ENCODE results near the gene RFX3. TPM values are rescaled to one million over a fixed set of nuclear protein-coding genes. Genes with fewer than 3 reads are reported as not detected.

Gene RFX3
- total RNA-seq, 1 experiment from 2014 or later: 9.9 TPM

DNA sequence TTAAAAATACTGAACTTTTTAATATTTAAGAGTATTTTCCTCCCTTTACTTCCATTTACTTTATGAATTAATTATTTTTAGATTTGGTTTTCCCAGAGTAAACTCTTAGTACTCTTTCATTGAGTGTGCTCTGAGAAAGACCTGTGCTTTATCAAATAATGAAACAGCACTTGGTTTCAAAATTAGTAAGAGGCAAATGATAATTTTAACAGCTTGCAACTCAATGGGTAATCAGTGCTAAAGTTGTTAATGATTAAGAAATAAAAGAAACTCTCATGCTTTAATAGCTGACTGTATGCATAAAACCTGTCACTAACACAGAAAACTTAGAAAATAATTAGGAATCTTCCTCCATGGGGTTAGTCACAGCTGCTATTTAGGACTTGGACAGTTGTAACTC is 244.4 kb downstream of the RFX3 start:
- no peak overlapping the region for H3K4me2 ChIP-seq (ENCODE audit: insufficient read depth, insufficient read length, low read length)
- H3K9me3 Mint-ChIP-seq: no peaks in the 10 kb centered on the region
- H3K14ac ChIP-seq (ENCODE audit: insufficient read depth, low read length): no peak overlapping the region
- no peak overlapping the region for H3K9ac ChIP-seq (ENCODE audit: extremely low read depth, insufficient read length, low read length)
- no peak overlapping the region for H2AFZ ChIP-seq (ENCODE audit: low read length)
- H3K27me3 ChIP-seq (ENCODE audit: insufficient read depth, low read length): no peaks in the 10 kb centered on the region
- TF ChIP-seq, protein P1, sequence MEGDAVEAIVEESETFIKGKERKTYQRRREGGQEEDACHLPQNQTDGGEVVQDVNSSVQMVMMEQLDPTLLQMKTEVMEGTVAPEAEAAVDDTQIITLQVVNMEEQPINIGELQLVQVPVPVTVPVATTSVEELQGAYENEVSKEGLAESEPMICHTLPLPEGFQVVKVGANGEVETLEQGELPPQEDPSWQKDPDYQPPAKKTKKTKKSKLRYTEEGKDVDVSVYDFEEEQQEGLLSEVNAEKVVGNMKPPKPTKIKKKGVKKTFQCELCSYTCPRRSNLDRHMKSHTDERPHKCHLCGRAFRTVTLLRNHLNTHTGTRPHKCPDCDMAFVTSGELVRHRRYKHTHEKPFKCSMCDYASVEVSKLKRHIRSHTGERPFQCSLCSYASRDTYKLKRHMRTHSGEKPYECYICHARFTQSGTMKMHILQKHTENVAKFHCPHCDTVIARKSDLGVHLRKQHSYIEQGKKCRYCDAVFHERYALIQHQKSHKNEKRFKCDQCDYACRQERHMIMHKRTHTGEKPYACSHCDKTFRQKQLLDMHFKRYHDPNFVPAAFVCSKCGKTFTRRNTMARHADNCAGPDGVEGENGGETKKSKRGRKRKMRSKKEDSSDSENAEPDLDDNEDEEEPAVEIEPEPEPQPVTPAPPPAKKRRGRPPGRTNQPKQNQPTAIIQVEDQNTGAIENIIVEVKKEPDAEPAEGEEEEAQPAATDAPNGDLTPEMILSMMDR (conservative IDR thresholded peaks at IDR 0.05): no peak
- no peak overlapping the region for H3K4ac ChIP-seq (ENCODE audit: low read depth, low read length)
- H3K23me2 ChIP-seq (ENCODE audit: insufficient read length, low read depth, low read length, poor library complexity, severe bottlenecking): no peaks in the 10 kb centered on the region
- no peak for DNase-seq
- H2BK120ac ChIP-seq (ENCODE audit: low read depth, low read length, poor library complexity, severe bottlenecking): no peak overlapping the region
- H2BK12ac ChIP-seq (ENCODE audit: insufficient read length, low read depth, low read length): no peak overlapping the region
- H3K27ac Mint-ChIP-seq: no peak overlapping the region
- no peaks in the 10 kb centered on the region for H3K4me1 ChIP-seq (ENCODE audit: insufficient read depth, low read length)
- H3K56ac ChIP-seq (ENCODE audit: insufficient read length, low read depth, low read length): no peak overlapping the region
- H2BK5ac ChIP-seq (ENCODE audit: insufficient read length, low read length): no peak overlapping the region
- H3K79me1 ChIP-seq (ENCODE audit: insufficient read depth, low read depth, low read length, poor library complexity, severe bottlenecking): no peaks in the 10 kb centered on the region
- no peak overlapping the region for H3T11ph ChIP-seq (ENCODE audit: low read length)
- no peaks in the 10 kb centered on the region for H4K20me1 ChIP-seq (ENCODE audit: control insufficient read depth, insufficient read depth, insufficient read length)
- no peak overlapping the region for H4K91ac ChIP-seq (ENCODE audit: insufficient read length, low read depth, low read length)
- H3K23ac ChIP-seq (ENCODE audit: insufficient read length, low read depth, low read length): no peak overlapping the region
- no peak overlapping the region for H3K4me3 Mint-ChIP-seq
- no peaks in the 10 kb centered on the region for H3K79me2 ChIP-seq (ENCODE audit: insufficient read depth, low read length)
- H3K27ac ChIP-seq (ENCODE audit: insufficient read length, low read depth, low read length): no peak overlapping the region
- no peak overlapping the region for H3K18ac ChIP-seq (ENCODE audit: insufficient read length, low read depth, low read length)
- no peaks in the 10 kb centered on the region for H3K27me3 Mint-ChIP-seq (ENCODE audit: low read depth)
- no peak overlapping the region for H4K5ac ChIP-seq (ENCODE audit: insufficient read length, low read depth, low read length)
- no peaks in the 10 kb centered on the region for H3K36me3 Mint-ChIP-seq (ENCODE audit: insufficient read depth in 1 of 3, low read depth in 3 of 3)
- H2AK5ac ChIP-seq (ENCODE audit: insufficient read length, low read length): no peak overlapping the region
- no peak overlapping the region for H2BK15ac ChIP-seq (ENCODE audit: low read depth, low read length)
- no peaks in the 10 kb centered on the region for H3K9me3 ChIP-seq (ENCODE audit: control insufficient read depth, low read depth, low read length)
- H2BK20ac ChIP-seq (ENCODE audit: low read depth, low read length, poor library complexity, severe bottlenecking): no peak overlapping the region
- no peak overlapping the region for H4K8ac ChIP-seq (replicated peaks; ENCODE audit: insufficient read length, low read depth, low read length)
- H3K4me1 Mint-ChIP-seq: peaks cover 0 to 5% of the 10 kb centered on the region in 2 experiments; a peak in 1 of 4 replicates

Data from H9 (cell line).